Left colon (tissue), 2 donors: ENCODE data around the gene NBEAL2. TPM values are rescaled to one million over a fixed set of nuclear protein-coding genes. Genes with fewer than 3 reads are reported as not detected.
A peak's percentile ranks its signal among the peaks of the same experiment; 100 is the strongest.
"Not testable (repeated sequence)": the region's sequence is repeated elsewhere in the genome, so short reads cannot be mapped to it uniquely, and the experiment has no call there.

Source experiments
- ATAC-seq: fragments of 200-7000 bp; cut with Tn5 transposase; one replicate; pipeline ENCODE4 v1.9.1; 2020; ENCODE audit warnings: mild to moderate bottlenecking, moderate library complexity
- DNase-seq, 2 donors: peaks; one replicate each; pipeline ENCODE4 v3.0.0-alpha.2; 2020
- intact Hi-C, 2 donors: fragments of 100-400 bp; cut with DNase I in 1 of 2; cut with micrococcal nuclease in 1 of 2; formaldehyde crosslinking; loops; one replicate each; pipeline versions ENCODE4 v1.11.2 to v1.14.0; 2022; cut with DNase I, micrococcal nuclease
- total RNA-seq, 2 donors: library from RNA; stranded (reverse); fragmentation: NEBNext Ultra II Directional; extraction: Animal tissue kit (Norgen Biotek cat#: 25700); gene quantifications; one replicate each; pipeline ENCODE4 v1.2.1, GENCODE V29; 2021
- donor health status: DM: no; HTN: no; CAD: no.
- donor health status: DM: yes; HTN: yes; CAD: no.

NBEAL2 gene
- total RNA-seq, 2 donors from 2014 or later: 51.4 to 98.1 TPM

GRCh38 chr3:47017504-47018268, 38.2 kb downstream of the NBEAL2 start:
- no peak for DNase-seq
- ATAC-seq: no peak
- intact Hi-C loops: no loop called here

GRCh38 chr3:47018269-47018611, 38.8 kb downstream of the NBEAL2 start:
- intact Hi-C loops: no loop called here
- ATAC-seq (no peak), DNase-seq (no peak)

- intact Hi-C loops: no loop called here
- DNase-seq: no peak
- no peak for ATAC-seq
These were observed 39.7 kb downstream of the NBEAL2 start for GRCh38 chr3:47019201-47019600.

GRCh38 chr3:47020311-47020710, 40.8 kb downstream of the NBEAL2 start:
- intact Hi-C loops: no loop called here
- DNase-seq: no peak
- ATAC-seq: no peak

GRCh38 chr3:47022641-47023071, 43.2 kb downstream of the NBEAL2 start:
- intact Hi-C loops: no loop called here
- DNase-seq: peak in 1 of 2 donors; percentile 67
- peak; percentile 81 for ATAC-seq

GRCh38 chr3:47024932-47025331, 45.5 kb downstream of the NBEAL2 start:
- ATAC-seq: no peak

GRCh38 chr3:47026432-47026831, 47.0 kb downstream of the NBEAL2 start:
- ATAC-seq, DNase-seq, intact Hi-C loops: not testable (repeated sequence)

More at GRCh38 chr3:47024932-47025331, 45.5 kb downstream of the NBEAL2 start:
- DNase-seq: no peak
- intact Hi-C loops: no loop called here

- ATAC-seq (no peak), DNase-seq (no peak)
- intact Hi-C loops: no loop called here
These were observed 48.7 kb downstream of the NBEAL2 start for GRCh38 chr3:47028146-47028545.

GRCh38 chr3:47028667-47029066, 49.2 kb downstream of the NBEAL2 start:
- intact Hi-C loops: no loop called here
- ATAC-seq (no peak), DNase-seq (no peak)

GRCh38 chr3:47031041-47031440, 51.6 kb downstream of the NBEAL2 start:
- intact Hi-C loops, ATAC-seq, DNase-seq: not testable (repeated sequence)

GRCh38 chr3:47034868-47035489, 55.5 kb downstream of the NBEAL2 start:
- ATAC-seq: peak; percentile 81
- DNase-seq: no peak

GRCh38 chr3:47035645-47036044, 56.2 kb downstream of the NBEAL2 start:
- intact Hi-C loops: no loop called here
- no peak for DNase-seq
- ATAC-seq: peak; percentile 34

More at GRCh38 chr3:47034868-47035489, 55.5 kb downstream of the NBEAL2 start:
- intact Hi-C loops: no loop called here

GRCh38 chr3:47036145-47036544, 56.7 kb downstream of the NBEAL2 start:
- ATAC-seq: no peak

GRCh38 chr3:47037302-47037701, 57.8 kb downstream of the NBEAL2 start:
- intact Hi-C loops, ATAC-seq: not testable (repeated sequence)

More at GRCh38 chr3:47036145-47036544, 56.7 kb downstream of the NBEAL2 start:
- intact Hi-C loops: no loop called here
- DNase-seq: no peak

GRCh38 chr3:47041114-47041513, 61.6 kb downstream of the NBEAL2 start:
- intact Hi-C loops: no loop called here
- ATAC-seq: no peak

More at GRCh38 chr3:47037302-47037701, 57.8 kb downstream of the NBEAL2 start:
- DNase-seq: not testable (repeated sequence)

GRCh38 chr3:47042231-47042791, 62.8 kb downstream of the NBEAL2 start:
- intact Hi-C loops: no loop called here
- ATAC-seq: peak; percentile 78
- DNase-seq: no peak

More at GRCh38 chr3:47041114-47041513, 61.6 kb downstream of the NBEAL2 start:
- DNase-seq: no peak

- ATAC-seq (no peak), DNase-seq (no peak)
- intact Hi-C loops: no loop called here
These were observed 67.6 kb downstream of the NBEAL2 start for GRCh38 chr3:47047069-47047468.

- no peak for DNase-seq
- ATAC-seq: no peak
- intact Hi-C loops: no loop called here
These were observed 68.2 kb downstream of the NBEAL2 start for GRCh38 chr3:47047673-47048072.

GRCh38 chr3:47054412-47054811, 74.9 kb downstream of the NBEAL2 start:
- DNase-seq (no peak), ATAC-seq (no peak)
- intact Hi-C loops: no loop called here

GRCh38 chr3:47056705-47057104, 77.2 kb downstream of the NBEAL2 start:
- intact Hi-C loops: no loop called here
- DNase-seq (no peak), ATAC-seq (no peak)
